HEK293 (cell line): Measurements from ENCODE around the gene SLC25A45.
A peak's percentile ranks its signal among the peaks of the same experiment; 100 is the strongest.

Experiments
- EGR2 ChIP-seq: fragments of 450-650 bp; formaldehyde crosslinking; IDR thresholded peaks from 2 replicates; pipeline ENCODE4 v1.5.1; 2016; ENCODE audit warnings: low read depth, missing biosample characterization, missing genetic modification characterization
- HOXA7 ChIP-seq: sonication (generic); formaldehyde crosslinking; IDR thresholded peaks from 2 replicates; pipeline ENCODE4 v1.8.1; 2022; ENCODE audit warnings: missing genetic modification reagents, borderline replicate concordance
- KLF10 ChIP-seq: fragments of 450-650 bp; IDR thresholded peaks from 2 replicates; pipeline ENCODE4 v1.5.1; 2018; ENCODE audit warnings: missing biosample characterization, mild to moderate bottlenecking, missing genetic modification characterization
- KLF17 ChIP-seq: fragments of 450-650 bp; formaldehyde crosslinking; IDR thresholded peaks from 2 replicates; pipeline ENCODE4 v1.5.1; 2016; ENCODE audit warnings: missing biosample characterization, missing genetic modification characterization
- PRDM4 ChIP-seq: fragments of 450-650 bp; formaldehyde crosslinking; IDR thresholded peaks from 2 replicates; pipeline ENCODE4 v1.5.1; 2017; ENCODE audit warnings: missing biosample characterization, missing genetic modification characterization
- ZBTB10 ChIP-seq: fragments of 450-650 bp; formaldehyde crosslinking; IDR thresholded peaks from 2 replicates; pipeline ENCODE4 v1.5.1; 2016; ENCODE audit warnings: missing biosample characterization, missing genetic modification characterization
- ZBTB17 ChIP-seq: fragments of 450-650 bp; formaldehyde crosslinking; IDR thresholded peaks from 2 replicates; pipeline ENCODE4 v1.5.1; 2016; ENCODE audit warnings: missing biosample characterization, missing genetic modification characterization
- ZNF184 ChIP-seq: fragments of 450-650 bp; IDR thresholded peaks from 2 replicates; pipeline ENCODE4 v1.5.1; 2018; ENCODE audit warnings: missing biosample characterization, mild to moderate bottlenecking, missing genetic modification characterization
- ZNF211 ChIP-seq: fragments of 450-650 bp; formaldehyde crosslinking; IDR thresholded peaks from 2 replicates; pipeline ENCODE4 v1.5.1; 2016; ENCODE audit warnings: low read depth, missing biosample characterization, missing genetic modification characterization
- ZNF239 ChIP-seq: fragments of 450-650 bp; formaldehyde crosslinking; IDR thresholded peaks from 2 replicates; pipeline ENCODE4 v1.5.1; 2016; ENCODE audit warnings: missing biosample characterization, missing genetic modification characterization
- ZNF248 ChIP-seq: fragments of 450-650 bp; formaldehyde crosslinking; IDR thresholded peaks from 2 replicates; pipeline ENCODE4 v1.5.1; 2017; ENCODE audit warnings: missing biosample characterization, missing genetic modification characterization
- ZNF311 ChIP-seq: fragments of 450-650 bp; formaldehyde crosslinking; IDR thresholded peaks from 2 replicates; pipeline ENCODE4 v1.5.1; 2017; ENCODE audit warnings: missing biosample characterization, missing genetic modification characterization, borderline replicate concordance
- ZNF341 ChIP-seq: fragments of 450-650 bp; formaldehyde crosslinking; IDR thresholded peaks from 2 replicates; pipeline ENCODE4; 2016; ENCODE audit warnings: low read depth, missing biosample characterization, missing genetic modification characterization
- ZNF354C ChIP-seq: fragments of 450-650 bp; formaldehyde crosslinking; IDR thresholded peaks from 2 replicates; pipeline ENCODE4 v1.5.1; 2016; ENCODE audit warnings: missing biosample characterization, missing genetic modification characterization, low read depth, borderline replicate concordance
- ZNF449 ChIP-seq: fragments of 450-650 bp; formaldehyde crosslinking; IDR thresholded peaks from 2 replicates; pipeline ENCODE4 v1.5.1; 2017; ENCODE audit warnings: missing biosample characterization, mild to moderate bottlenecking, missing genetic modification characterization, moderate library complexity
- ZNF560 ChIP-seq: fragments of 450-650 bp; formaldehyde crosslinking; IDR thresholded peaks from 2 replicates; pipeline ENCODE4 v1.5.1; 2017; ENCODE audit warnings: missing biosample characterization, missing genetic modification characterization, borderline replicate concordance
- ZNF624 ChIP-seq: fragments of 450-650 bp; formaldehyde crosslinking; IDR thresholded peaks from 2 replicates; pipeline ENCODE4 v1.5.1; 2017; ENCODE audit warnings: missing biosample characterization, missing genetic modification characterization
- ZNF677 ChIP-seq: fragments of 450-650 bp; IDR thresholded peaks from 2 replicates; pipeline ENCODE4 v1.5.0; 2018; ENCODE audit warnings: missing biosample characterization, mild to moderate bottlenecking, missing genetic modification characterization, moderate library complexity
- ZNF701 ChIP-seq: fragments of 450-650 bp; formaldehyde crosslinking; IDR thresholded peaks from 2 replicates; pipeline ENCODE4 v1.5.1; 2016; ENCODE audit warnings: missing biosample characterization, missing genetic modification characterization
- ZNF747 ChIP-seq: fragments of 450-650 bp; formaldehyde crosslinking; IDR thresholded peaks from 2 replicates; pipeline ENCODE4 v1.5.1; 2016; ENCODE audit warnings: missing biosample characterization, missing genetic modification characterization
- ZNF777 ChIP-seq: fragments of 450-650 bp; formaldehyde crosslinking; IDR thresholded peaks from 2 replicates; pipeline ENCODE4 v1.5.1; 2017; ENCODE audit warnings: missing biosample characterization, missing genetic modification characterization, borderline replicate concordance
- ZSCAN23 ChIP-seq: fragments of 450-650 bp; formaldehyde crosslinking; IDR thresholded peaks from 2 replicates; pipeline ENCODE4 v1.5.1; 2016; ENCODE audit warnings: missing biosample characterization, missing genetic modification characterization
- TF ChIP-seq, protein P1 (sequence below): fragments of 450-650 bp; formaldehyde crosslinking; IDR thresholded peaks from 2 replicates; pipeline ENCODE4 v1.5.1; 2016; ENCODE audit warnings: missing biosample characterization, missing genetic modification characterization, borderline replicate concordance
- TF ChIP-seq, protein P2 (sequence below): fragments of 450-650 bp; formaldehyde crosslinking; IDR thresholded peaks from 2 replicates; pipeline ENCODE4 v1.5.1; 2016; ENCODE audit warnings: missing biosample characterization, missing genetic modification characterization
- TF ChIP-seq, protein P3 (sequence below): fragments of 450-650 bp; formaldehyde crosslinking; IDR thresholded peaks from 2 replicates; pipeline ENCODE4 v1.5.1; 2016; ENCODE audit warnings: missing biosample characterization, missing genetic modification characterization
- TF ChIP-seq, protein P4 (sequence below): fragments of 450-650 bp; formaldehyde crosslinking; optimal IDR thresholded peaks from 2 replicates; pipeline ENCODE3; 2016; ENCODE audit warnings: missing biosample characterization, mild to moderate bottlenecking, missing genetic modification characterization

SLC25A45 gene

DNA sequence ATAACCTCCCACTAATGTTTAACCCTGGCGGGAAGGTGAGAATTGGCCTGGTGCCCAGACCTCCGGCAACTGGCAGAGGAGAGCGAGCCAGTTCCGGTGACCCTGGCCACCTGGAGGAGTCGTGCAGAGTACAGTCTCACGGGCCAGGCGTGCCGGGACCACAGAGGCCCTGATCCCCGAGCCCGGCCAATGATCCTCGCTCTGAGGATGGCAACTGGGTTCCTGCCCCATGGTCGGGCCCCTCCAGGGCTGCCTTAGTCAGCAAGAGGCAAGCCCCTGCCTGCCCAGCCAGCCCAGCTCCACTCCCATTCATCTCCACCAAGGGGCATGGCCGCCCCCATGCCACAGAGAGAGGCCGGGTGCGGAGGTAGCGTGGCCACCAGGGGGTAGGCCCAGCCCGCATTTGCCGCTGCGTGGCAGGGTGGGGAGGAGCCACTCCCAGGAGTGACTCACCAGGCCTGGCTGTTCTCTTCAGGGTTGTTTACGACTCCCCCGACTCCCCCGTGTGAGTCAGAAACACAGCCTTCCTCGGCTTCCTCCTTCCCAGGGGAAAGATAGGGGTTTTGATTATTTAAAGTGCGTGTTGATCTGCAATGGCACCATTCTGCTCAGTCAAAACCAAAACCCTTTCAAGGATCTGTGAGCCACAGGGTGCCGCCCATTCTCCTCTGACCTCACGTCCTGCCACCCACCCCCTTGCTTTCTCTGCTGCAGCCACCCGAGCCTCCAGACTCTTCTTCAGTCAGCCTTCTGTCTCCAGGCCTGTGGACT, at the start of gene SLC25A45 (continued):
- TF ChIP-seq ZNF449, result peak; percentile 46; the same call in 1 of the 2 replicates
- peak; percentile 98 for TF ChIP-seq ZBTB17 (tag by site-specific recombination)
- TF ChIP-seq ZNF239 (tag by site-specific recombination), result no peak
- 0 out of 2 replicates have a peak, but pooled peaks have one; percentile 49 for TF ChIP-seq ZNF701 (tag by site-specific recombination)
- TF ChIP-seq ZNF354C (tag by site-specific recombination), result no peak
- peak; percentile 92 for TF ChIP-seq KLF10 (tag by site-specific recombination)
- TF ChIP-seq, protein P1, sequence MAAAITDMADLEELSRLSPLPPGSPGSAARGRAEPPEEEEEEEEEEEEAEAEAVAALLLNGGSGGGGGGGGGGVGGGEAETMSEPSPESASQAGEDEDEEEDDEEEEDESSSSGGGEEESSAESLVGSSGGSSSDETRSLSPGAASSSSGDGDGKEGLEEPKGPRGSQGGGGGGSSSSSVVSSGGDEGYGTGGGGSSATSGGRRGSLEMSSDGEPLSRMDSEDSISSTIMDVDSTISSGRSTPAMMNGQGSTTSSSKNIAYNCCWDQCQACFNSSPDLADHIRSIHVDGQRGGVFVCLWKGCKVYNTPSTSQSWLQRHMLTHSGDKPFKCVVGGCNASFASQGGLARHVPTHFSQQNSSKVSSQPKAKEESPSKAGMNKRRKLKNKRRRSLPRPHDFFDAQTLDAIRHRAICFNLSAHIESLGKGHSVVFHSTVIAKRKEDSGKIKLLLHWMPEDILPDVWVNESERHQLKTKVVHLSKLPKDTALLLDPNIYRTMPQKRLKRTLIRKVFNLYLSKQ (tag by site-specific recombination), result no peak
- TF ChIP-seq ZNF560, result no peak
- peak; percentile 65 for TF ChIP-seq ZBTB10
- TF ChIP-seq ZSCAN23 (tag by site-specific recombination), result no peak
- TF ChIP-seq KLF17 (tag by site-specific recombination), result peak; percentile 92
- TF ChIP-seq ZNF341 (tag by site-specific recombination), result peak; percentile 98
- TF ChIP-seq ZNF248 (tag by site-specific recombination), result no peak
- no peak for TF ChIP-seq PRDM4 (tag by site-specific recombination)
- TF ChIP-seq ZNF184 (tag by site-specific recombination), result no peak
- TF ChIP-seq ZNF311 (tag by site-specific recombination), result no peak
- TF ChIP-seq EGR2 (tag by site-specific recombination), result peak; percentile 65
- TF ChIP-seq ZNF747 (tag by site-specific recombination), result no peak
- peak; percentile 97 for TF ChIP-seq ZNF677 (tag by site-specific recombination)
- TF ChIP-seq ZNF211 (tag by site-specific recombination), result no peak
- TF ChIP-seq, protein P2, sequence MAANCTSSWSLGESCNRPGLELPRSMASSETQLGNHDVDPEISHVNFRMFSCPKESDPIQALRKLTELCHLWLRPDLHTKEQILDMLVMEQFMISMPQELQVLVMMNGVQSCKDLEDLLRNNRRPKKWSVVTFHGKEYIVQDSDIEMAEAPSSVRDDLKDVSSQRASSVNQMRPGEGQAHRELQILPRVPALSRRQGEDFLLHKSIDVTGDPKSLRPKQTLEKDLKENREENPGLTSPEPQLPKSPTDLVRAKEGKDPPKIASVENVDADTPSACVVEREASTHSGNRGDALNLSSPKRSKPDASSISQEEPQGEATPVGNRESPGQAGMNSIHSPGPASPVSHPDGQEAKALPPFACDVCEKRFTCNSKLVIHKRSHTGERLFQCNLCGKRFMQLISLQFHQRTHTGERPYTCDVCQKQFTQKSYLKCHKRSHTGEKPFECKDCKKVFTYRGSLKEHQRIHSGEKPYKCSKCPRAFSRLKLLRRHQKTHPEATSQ (tag by site-specific recombination), result 0 out of 2 replicates have a peak, but pooled peaks have one; percentile 45
- no peak for TF ChIP-seq ZNF624
- TF ChIP-seq, protein P3, sequence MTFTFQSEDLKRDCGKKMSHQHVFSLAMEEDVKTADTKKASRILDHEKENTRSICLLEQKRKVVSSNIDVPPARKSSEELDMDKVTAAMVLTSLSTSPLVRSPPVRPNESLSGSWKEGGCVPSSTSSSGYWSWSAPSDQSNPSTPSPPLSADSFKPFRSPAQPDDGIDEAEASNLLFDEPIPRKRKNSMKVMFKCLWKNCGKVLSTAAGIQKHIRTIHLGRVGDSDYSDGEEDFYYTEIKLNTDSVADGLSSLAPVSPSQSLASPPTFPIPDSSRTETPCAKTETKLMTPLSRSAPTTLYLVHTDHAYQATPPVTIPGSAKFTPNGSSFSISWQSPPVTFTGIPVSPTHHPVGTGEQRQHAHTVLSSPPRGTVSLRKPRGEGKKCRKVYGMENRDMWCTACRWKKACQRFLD (tag by site-specific recombination), result no peak
- no peak for TF ChIP-seq HOXA7
- TF ChIP-seq, protein P4, sequence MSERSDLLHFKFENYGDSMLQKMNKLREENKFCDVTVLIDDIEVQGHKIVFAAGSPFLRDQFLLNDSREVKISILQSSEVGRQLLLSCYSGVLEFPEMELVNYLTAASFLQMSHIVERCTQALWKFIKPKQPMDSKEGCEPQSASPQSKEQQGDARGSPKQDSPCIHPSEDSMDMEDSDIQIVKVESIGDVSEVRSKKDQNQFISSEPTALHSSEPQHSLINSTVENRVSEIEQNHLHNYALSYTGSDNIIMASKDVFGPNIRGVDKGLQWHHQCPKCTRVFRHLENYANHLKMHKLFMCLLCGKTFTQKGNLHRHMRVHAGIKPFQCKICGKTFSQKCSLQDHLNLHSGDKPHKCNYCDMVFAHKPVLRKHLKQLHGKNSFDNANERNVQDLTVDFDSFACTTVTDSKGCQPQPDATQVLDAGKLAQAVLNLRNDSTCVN (tag by site-specific recombination), result peak; percentile 45
- no peak for TF ChIP-seq ZNF777 (tag by site-specific recombination)
